ENCODE data around the gene RBMS1.

The RBMS1 gene

DNA sequence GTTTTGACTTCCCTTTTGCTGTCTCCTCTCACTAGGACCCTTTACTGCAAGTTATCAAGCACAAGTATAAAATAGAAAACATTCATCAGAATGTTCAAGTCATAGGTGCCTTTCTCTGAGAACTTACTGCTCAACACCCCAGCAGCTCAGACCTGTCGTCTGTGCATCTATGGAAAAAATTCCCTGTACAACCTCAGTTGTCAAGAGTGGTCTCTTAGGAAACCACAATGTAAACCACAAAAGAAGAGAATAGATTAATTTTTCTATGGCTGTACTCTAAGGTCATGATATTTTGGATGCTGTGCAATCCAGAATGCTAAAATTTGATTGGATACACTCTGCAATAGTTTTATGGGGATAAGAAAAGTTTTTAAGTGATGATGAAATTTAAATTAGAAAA, 84.1 kb downstream of the RBMS1 start:
- TF ChIP-seq, protein P1, sequence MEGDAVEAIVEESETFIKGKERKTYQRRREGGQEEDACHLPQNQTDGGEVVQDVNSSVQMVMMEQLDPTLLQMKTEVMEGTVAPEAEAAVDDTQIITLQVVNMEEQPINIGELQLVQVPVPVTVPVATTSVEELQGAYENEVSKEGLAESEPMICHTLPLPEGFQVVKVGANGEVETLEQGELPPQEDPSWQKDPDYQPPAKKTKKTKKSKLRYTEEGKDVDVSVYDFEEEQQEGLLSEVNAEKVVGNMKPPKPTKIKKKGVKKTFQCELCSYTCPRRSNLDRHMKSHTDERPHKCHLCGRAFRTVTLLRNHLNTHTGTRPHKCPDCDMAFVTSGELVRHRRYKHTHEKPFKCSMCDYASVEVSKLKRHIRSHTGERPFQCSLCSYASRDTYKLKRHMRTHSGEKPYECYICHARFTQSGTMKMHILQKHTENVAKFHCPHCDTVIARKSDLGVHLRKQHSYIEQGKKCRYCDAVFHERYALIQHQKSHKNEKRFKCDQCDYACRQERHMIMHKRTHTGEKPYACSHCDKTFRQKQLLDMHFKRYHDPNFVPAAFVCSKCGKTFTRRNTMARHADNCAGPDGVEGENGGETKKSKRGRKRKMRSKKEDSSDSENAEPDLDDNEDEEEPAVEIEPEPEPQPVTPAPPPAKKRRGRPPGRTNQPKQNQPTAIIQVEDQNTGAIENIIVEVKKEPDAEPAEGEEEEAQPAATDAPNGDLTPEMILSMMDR (IDR thresholded peaks at IDR 0.05; ENCODE audit: extremely low read depth, insufficient read depth, missing control alignments) = no peak
- no peak for DNase-seq (ENCODE audit: low spot score)
- in situ Hi-C loops (cut with MboI; ENCODE audit: low pct_unique_long_range_greater_than_20kb, low sequenced_read_pairs, unreplicated experiment) = no loop called here

GRCh38 chr2:160408959-160409291, 84.7 kb downstream of the RBMS1 start:
- in situ Hi-C loops (cut with MboI; ENCODE audit: low pct_unique_long_range_greater_than_20kb, low sequenced_read_pairs, unreplicated experiment) = no loop called here
- DNase-seq (ENCODE audit: low spot score) = no peak

DNA sequence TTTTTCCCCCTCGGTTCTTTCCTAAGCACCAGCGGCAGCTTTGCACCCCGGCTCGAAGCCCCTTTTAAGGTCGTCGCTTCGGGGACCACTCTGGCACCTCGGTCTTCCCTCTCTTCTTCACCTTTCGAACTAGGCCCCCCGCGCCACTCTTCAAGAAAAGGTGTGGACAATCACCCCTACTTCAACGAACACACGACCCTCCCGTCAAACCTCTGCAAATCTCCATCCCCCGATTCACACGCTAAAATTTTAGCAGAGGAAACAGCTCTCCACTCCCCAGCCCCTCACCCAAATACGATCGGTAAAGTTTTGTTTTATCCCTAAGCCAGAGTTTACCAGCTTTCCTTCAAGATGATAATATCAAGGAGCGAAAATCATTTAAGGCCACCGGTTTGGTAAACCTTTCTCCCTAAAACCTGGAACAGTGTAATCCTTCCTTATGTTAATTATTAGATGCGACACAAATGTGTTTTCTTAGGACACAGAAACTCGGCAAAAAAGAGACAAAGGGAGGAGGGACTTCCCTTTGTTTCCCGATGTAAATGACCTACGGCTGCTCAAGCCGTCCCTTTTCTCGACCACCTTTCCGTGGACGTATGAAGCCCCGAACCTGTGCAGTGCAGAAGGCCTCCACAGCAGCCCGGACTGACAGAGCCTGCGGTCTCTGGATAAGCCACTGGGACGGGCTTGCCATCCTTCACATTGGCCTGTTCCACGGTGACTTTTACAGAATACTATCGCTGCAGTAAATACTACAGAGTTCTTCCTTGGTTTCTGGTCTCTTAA, 85.2 kb downstream of the RBMS1 start:
- in situ Hi-C loops (cut with MboI; ENCODE audit: low pct_unique_long_range_greater_than_20kb, low sequenced_read_pairs, unreplicated experiment) = no loop called here
- DNase-seq (ENCODE audit: low spot score) = no peak
- TF ChIP-seq, protein P1 (IDR thresholded peaks at IDR 0.05; ENCODE audit: extremely low read depth, insufficient read depth, missing control alignments) = no peak

More at GRCh38 chr2:160408959-160409291, 84.7 kb downstream of the RBMS1 start:
- TF ChIP-seq, protein P1 (IDR thresholded peaks at IDR 0.05; ENCODE audit: extremely low read depth, insufficient read depth, missing control alignments) = no peak

DNA sequence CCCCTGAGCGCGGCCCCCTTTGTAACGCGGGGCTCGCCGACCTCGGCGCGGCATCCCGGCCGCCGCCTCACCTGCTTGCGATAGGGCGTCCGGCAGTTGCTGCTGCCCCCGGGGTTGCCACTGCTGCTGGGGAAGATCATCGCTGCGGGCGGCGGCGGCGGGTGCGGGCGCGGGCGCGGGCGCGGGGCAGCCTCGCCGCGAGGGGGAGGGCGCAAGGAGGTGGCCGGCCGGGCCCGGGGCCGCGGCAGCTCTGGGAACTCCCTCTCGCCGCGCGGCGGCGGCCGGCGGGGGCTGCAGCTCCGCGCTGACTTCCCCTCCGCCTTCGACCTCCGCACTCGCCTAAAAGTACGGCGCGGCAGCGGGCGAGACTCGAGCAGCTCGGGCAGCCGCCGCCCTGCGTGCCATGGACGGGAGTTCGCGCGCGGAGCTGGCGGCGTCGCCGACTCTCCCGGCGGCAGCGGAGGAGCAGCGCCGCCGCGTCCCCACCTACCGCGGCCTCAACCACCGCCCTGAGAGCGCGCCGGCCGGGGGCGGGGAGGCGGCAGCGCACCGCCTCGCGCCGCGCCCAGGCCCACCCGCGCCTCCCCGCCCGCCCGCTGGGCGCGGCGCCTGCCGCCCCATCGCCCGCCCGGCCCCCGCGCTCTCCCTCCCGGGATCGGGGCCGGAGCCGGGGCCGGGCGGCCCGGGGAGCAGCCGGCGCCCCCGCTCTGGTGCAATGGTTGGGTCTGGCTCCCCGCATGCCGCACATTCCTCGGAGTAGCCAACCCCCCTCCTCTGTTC, 86.0 kb downstream of the RBMS1 start:
- in situ Hi-C loops (cut with MboI; ENCODE audit: low pct_unique_long_range_greater_than_20kb, low sequenced_read_pairs, unreplicated experiment) = no loop called here
- DNase-seq (ENCODE audit: low spot score) = peak; percentile 55
- TF ChIP-seq, protein P1 (IDR thresholded peaks at IDR 0.05; ENCODE audit: extremely low read depth, insufficient read depth, missing control alignments) = no peak

- TF ChIP-seq, protein P1 (IDR thresholded peaks at IDR 0.05; ENCODE audit: extremely low read depth, insufficient read depth, missing control alignments) = no peak
- in situ Hi-C loops (cut with MboI; ENCODE audit: low pct_unique_long_range_greater_than_20kb, low sequenced_read_pairs, unreplicated experiment) = no loop called here
- DNase-seq (ENCODE audit: low spot score) = peak; percentile 54
These were observed 86.8 kb downstream of the RBMS1 start for GRCh38 chr2:160406591-160407392.
